GM12865 (cell line): ENCODE data around the gene ZDHHC24.

Source experiments
- DNase-seq: peaks from one replicate; pipeline ENCODE4 v3.0.0; 2010; ENCODE audit warnings: low read depth
- H3K4me3 ChIP-seq: 2 replicates; pipeline ENCODE4 v1.5.1; 2011; ENCODE audit warnings: mild to moderate bottlenecking, low read depth, low read length, control low read depth
- CTCF ChIP-seq: IDR thresholded peaks from 2 replicates; pipeline ENCODE4 v1.5.1; 2011; ENCODE audit warnings: low read length, control low read depth, low read depth, inconsistent platforms; ENCODE audit not compliant: insufficient read depth; ENCODE audit errors: missing control alignments

Gene ZDHHC24

GRCh38 chr11:66570850-66571180 lies 25.0 kb upstream of the ZDHHC24 start:
- no peak for TF ChIP-seq CTCF
- DNase-seq: no peak
- no peak overlapping the region for H3K4me3 ChIP-seq

GRCh38 chr11:66570079-66570849 lies 24.4 kb upstream of the ZDHHC24 start:
- H3K4me3 ChIP-seq: no peak overlapping the region
- no peak for DNase-seq
- no peak for TF ChIP-seq CTCF

GRCh38 chr11:66569076-66569475 lies 23.2 kb upstream of the ZDHHC24 start:
- no peak for DNase-seq
- no peak for TF ChIP-seq CTCF

GRCh38 chr11:66568124-66568916 lies 22.5 kb upstream of the ZDHHC24 start, which contains the start of gene CTSF:
Gene CTSF (minus strand): TSS chr11:66568606. CDS start chr11:66568486, 120 bp downstream.
- DNase-seq: peak; percentile 55
- TF ChIP-seq CTCF: no peak
- no peak within 1 kb of the TSS; the same call in 1 of the 2 replicates for H3K4me3 ChIP-seq

More at GRCh38 chr11:66569076-66569475, 23.2 kb upstream of the ZDHHC24 start:
- H3K4me3 ChIP-seq: no peak overlapping the region

- TF ChIP-seq CTCF: no peak
- DNase-seq: no peak
- H3K4me3 ChIP-seq: no peak overlapping the region
Observed at GRCh38 chr11:66567787-66568123, 21.9 kb upstream of the ZDHHC24 start.

GRCh38 chr11:66566221-66566620 lies 20.4 kb upstream of the ZDHHC24 start:
- no peak for TF ChIP-seq CTCF
- no peak overlapping the region for H3K4me3 ChIP-seq
- DNase-seq: no peak

- no peak overlapping the region for H3K4me3 ChIP-seq
- DNase-seq: no peak
- no peak for TF ChIP-seq CTCF
Observed at GRCh38 chr11:66564984-66565383, 19.1 kb upstream of the ZDHHC24 start.
